ENCODE results near the gene LBP. TPM values are rescaled to one million over a fixed set of nuclear protein-coding genes. Genes with fewer than 3 reads are reported as not detected.
"Not testable (repeated sequence)": the region's sequence is repeated elsewhere in the genome, so short reads cannot be mapped to it uniquely, and the experiment has no call there.

LBP gene
- total RNA-seq, 2 experiments from 2014 or later = not detected

GRCh38 chr20:38402089-38402488 lies 55.8 kb downstream of the LBP start:
- H3K4me1 Mint-ChIP-seq = no peaks in the 10 kb centered on the region
- CTCF ChIA-PET = interaction anchor here (0.6 kb wide), 1 partner anchor 17 kb away, joined by 3 read pairs; no protein-coding TSS in a partner anchor
- H3K36me3 Mint-ChIP-seq (ENCODE audit: low read depth) = peaks cover 6% of the 10 kb centered on the region
- POLR2A ChIA-PET = no interaction called here
- no peak overlapping the region for H3K27ac Mint-ChIP-seq
- H3K4me3 Mint-ChIP-seq = no peak overlapping the region
- peaks cover 2% of the 10 kb centered on the region for H3K27me3 Mint-ChIP-seq
- DNase-seq = no peak
- H3K9me3 Mint-ChIP-seq = no peaks in the 10 kb centered on the region

GRCh38 chr20:38402816-38403215 lies 56.5 kb downstream of the LBP start:
- H3K9me3 Mint-ChIP-seq = no peaks in the 10 kb centered on the region
- H3K27me3 Mint-ChIP-seq = no peaks in the 10 kb centered on the region
- ChIA-PET CTCF (interaction anchor here (0.6 kb wide), 1 partner anchor 16 kb away, joined by 3 read pairs; no protein-coding TSS in a partner anchor), POLR2A (no interaction called here)
- peaks cover 7% of the 10 kb centered on the region for H3K36me3 Mint-ChIP-seq (ENCODE audit: low read depth)
- H3K4me3 Mint-ChIP-seq = no peak overlapping the region
- no peak for DNase-seq
- no peaks in the 10 kb centered on the region for H3K4me1 Mint-ChIP-seq
- H3K27ac Mint-ChIP-seq = no peak overlapping the region

- Mint-ChIP-seq H3K27me3 (no peaks in the 10 kb centered on the region), H3K27ac (no peak overlapping the region), H3K4me3 (no peak overlapping the region), H3K36me3 (ENCODE audit: low read depth) (peaks cover 15% of the 10 kb centered on the region), H3K4me1 (no peaks in the 10 kb centered on the region), H3K9me3 (no peaks in the 10 kb centered on the region)
- ChIA-PET CTCF (no interaction called here), POLR2A (no interaction called here)
- no peak for DNase-seq
These were observed 57.7 kb downstream of the LBP start for GRCh38 chr20:38404016-38404415.

GRCh38 chr20:38405132-38405531 lies 58.9 kb downstream of the LBP start:
- POLR2A ChIA-PET = no interaction called here
- Mint-ChIP-seq H3K27ac (no peak overlapping the region), H3K4me1 (no peaks in the 10 kb centered on the region), H3K36me3 (ENCODE audit: low read depth) (peaks cover 17% of the 10 kb centered on the region), H3K27me3 (no peaks in the 10 kb centered on the region), H3K4me3 (no peak overlapping the region), H3K9me3 (no peaks in the 10 kb centered on the region)
- CTCF ChIA-PET = no interaction called here
- no peak for DNase-seq

GRCh38 chr20:38406476-38406875 lies 60.2 kb downstream of the LBP start:
- POLR2A ChIA-PET = no interaction called here
- CTCF ChIA-PET = interaction anchor here (0.9 kb wide), 1 partner anchor 12 kb away, joined by 3 read pairs; no protein-coding TSS in a partner anchor
- no peaks in the 10 kb centered on the region for H3K27me3 Mint-ChIP-seq

GRCh38 chr20:38407321-38407720 lies 61.0 kb downstream of the LBP start:
- no peak overlapping the region for H3K4me3 Mint-ChIP-seq
- ChIA-PET POLR2A (no interaction called here), CTCF (no interaction called here)
- no peak for DNase-seq
- H3K27me3 Mint-ChIP-seq = no peaks in the 10 kb centered on the region
- no peaks in the 10 kb centered on the region for H3K4me1 Mint-ChIP-seq
- H3K27ac Mint-ChIP-seq = no peak overlapping the region
- H3K9me3 Mint-ChIP-seq = no peaks in the 10 kb centered on the region
- peaks cover 28% of the 10 kb centered on the region for H3K36me3 Mint-ChIP-seq (ENCODE audit: low read depth)

More at GRCh38 chr20:38406476-38406875, 60.2 kb downstream of the LBP start:
- Mint-ChIP-seq H3K4me1 (no peaks in the 10 kb centered on the region), H3K27ac (no peak overlapping the region), H3K36me3 (ENCODE audit: low read depth) (peaks cover 24% of the 10 kb centered on the region), H3K9me3 (no peaks in the 10 kb centered on the region), H3K4me3 (no peak overlapping the region)
- DNase-seq = no peak

GRCh38 chr20:38407822-38408221 lies 61.5 kb downstream of the LBP start:
- H3K4me3 Mint-ChIP-seq, H3K4me1 Mint-ChIP-seq, H3K27ac Mint-ChIP-seq, H3K27me3 Mint-ChIP-seq, POLR2A ChIA-PET, DNase-seq, H3K9me3 Mint-ChIP-seq: not testable (repeated sequence)
- CTCF ChIA-PET = interaction anchor here (0.5 to 1.3 kb wide), 4 partner anchors 10 to 1024 kb away, joined by 3 to 4 read pairs (median 3); no protein-coding TSS in a partner anchor
- H3K36me3 Mint-ChIP-seq (ENCODE audit: low read depth) = peaks cover 32% of the 10 kb centered on the region

- Mint-ChIP-seq H3K36me3 (ENCODE audit: low read depth) (peaks cover 52% of the 10 kb centered on the region), H3K9me3 (no peaks in the 10 kb centered on the region), H3K4me3 (no peak overlapping the region), H3K4me1 (no peaks in the 10 kb centered on the region), H3K27ac (no peak overlapping the region), H3K27me3 (no peaks in the 10 kb centered on the region)
- POLR2A ChIA-PET = interaction anchor here (0.7 kb wide), 1 partner anchor 438 kb away, joined by 4 read pairs; no protein-coding TSS in a partner anchor
- no peak for DNase-seq
- CTCF ChIA-PET = interaction anchor here (1.5 kb wide), 1 partner anchor 22 kb away, joined by 4 read pairs; the partner anchor contains the start of gene SNHG17
These were observed 66.7 kb downstream of the LBP start for GRCh38 chr20:38412877-38413577.

- no peak for DNase-seq
- Mint-ChIP-seq H3K36me3 (ENCODE audit: low read depth) (peaks cover 54% of the 10 kb centered on the region), H3K27ac (no peak overlapping the region), H3K4me1 (no peaks in the 10 kb centered on the region), H3K9me3 (no peaks in the 10 kb centered on the region), H3K27me3 (no peaks in the 10 kb centered on the region), H3K4me3 (no peak overlapping the region)
- POLR2A ChIA-PET = no interaction called here
- CTCF ChIA-PET = no interaction called here
These were observed 68.6 kb downstream of the LBP start for GRCh38 chr20:38414769-38415450.

- Mint-ChIP-seq H3K36me3 (ENCODE audit: low read depth) (peaks cover 56% of the 10 kb centered on the region), H3K9me3 (no peaks in the 10 kb centered on the region), H3K27me3 (no peaks in the 10 kb centered on the region), H3K4me3 (no peak overlapping the region), H3K27ac (no peak overlapping the region), H3K4me1 (peaks cover 6% of the 10 kb centered on the region)
- CTCF ChIA-PET = interaction anchor here (0.8 to 2.2 kb wide), 5 partner anchors 10 to 20 kb away, joined by 3 to 9 read pairs (median 3); partner anchors contain the start of gene SNHG17
- no peak for DNase-seq
- POLR2A ChIA-PET = no interaction called here
These were observed 72.4 kb downstream of the LBP start for GRCh38 chr20:38418509-38419204.

GRCh38 chr20:38420388-38421085 lies 74.3 kb downstream of the LBP start:
- ChIA-PET CTCF (interaction anchor here (0.7 kb wide), 1 partner anchor 15 kb away, joined by 3 read pairs; the partner anchor contains the start of gene SNHG17), POLR2A (no interaction called here)
- H3K27me3 Mint-ChIP-seq = no peaks in the 10 kb centered on the region
- H3K4me3 Mint-ChIP-seq = no peak overlapping the region
- H3K4me1 Mint-ChIP-seq = peaks cover 6% of the 10 kb centered on the region
- no peak for DNase-seq
- no peak overlapping the region for H3K27ac Mint-ChIP-seq
- H3K9me3 Mint-ChIP-seq = no peaks in the 10 kb centered on the region
- H3K36me3 Mint-ChIP-seq (ENCODE audit: low read depth) = peaks cover 60% of the 10 kb centered on the region

- ChIA-PET CTCF (interaction anchor here (1.2 kb wide), 1 partner anchor 12 kb away, joined by 3 read pairs; no protein-coding TSS in a partner anchor), POLR2A (no interaction called here)
- no peaks in the 10 kb centered on the region for H3K27me3 Mint-ChIP-seq
- H3K27ac Mint-ChIP-seq = no peak overlapping the region
- H3K4me1 Mint-ChIP-seq = peaks cover 6% of the 10 kb centered on the region
- H3K36me3 Mint-ChIP-seq (ENCODE audit: low read depth) = peaks cover 62% of the 10 kb centered on the region
- H3K9me3 Mint-ChIP-seq = no peaks in the 10 kb centered on the region
- H3K4me3 Mint-ChIP-seq = no peak overlapping the region
- DNase-seq = no peak
These were observed 75.6 kb downstream of the LBP start for GRCh38 chr20:38421915-38422314.

Measured in activated CD4-positive, alpha-beta T cell treated with anti-CD3 and anti-CD28 coated beads, Interleukin-2, amount 10 ng/mL, durations not matched to agents 7 days and 5 days (primary cell).